Mesothelial cell of epicardium (in vitro differentiated cells): Measurements from ENCODE around the gene IQGAP1. TPM values are rescaled to one million over a fixed set of nuclear protein-coding genes. Genes with fewer than 3 reads are reported as not detected.
A peak's percentile ranks its signal among the peaks of the same experiment; 100 is the strongest.

ENCODE experiments used
- DNase-seq, 2 experiments: peaks; one replicate each; pipeline ENCODE4 v3.0.0; 2021; ENCODE audit warnings: low spot score in 2 of 2; ENCODE audit not compliant: unreplicated experiment in 2 of 2
- H3K27ac Mint-ChIP-seq: 2 replicates; pipeline ENCODE4 v1.8.0; 2021; ENCODE audit warnings: mixed read lengths
- H3K27me3 Mint-ChIP-seq: 2 replicates; pipeline ENCODE4 v1.8.0; 2021; ENCODE audit warnings: low read depth, mixed read lengths
- H3K36me3 Mint-ChIP-seq: 2 replicates; pipeline ENCODE4 v1.8.0; 2021; ENCODE audit warnings: mixed read lengths
- H3K4me1 Mint-ChIP-seq: 2 replicates; pipeline ENCODE4 v1.8.0; 2021; ENCODE audit warnings: mixed read lengths
- H3K4me3 Mint-ChIP-seq: 2 replicates; pipeline ENCODE4 v1.8.0; 2021; ENCODE audit warnings: mild to moderate bottlenecking, moderate library complexity, mixed read lengths
- H3K9me3 Mint-ChIP-seq: 2 replicates; pipeline ENCODE4 v1.8.0; 2021; ENCODE audit warnings: mixed read lengths
- total RNA-seq: library from RNA; stranded (reverse); gene quantifications from 3 replicates; pipeline ENCODE4 v1.2.1, GENCODE V29; 2021
- TF ChIP-seq, protein P1 (sequence below): fragments of 200-600 bp; sonication (generic); IDR thresholded peaks from one replicate; pipeline ENCODE4 v1.5.0; 2021; ENCODE audit warnings: antibody characterized with exemption; ENCODE audit not compliant: unreplicated experiment

Gene IQGAP1
- total RNA-seq, 1 donor from 2014 or later: 110 TPM

- no peaks in the 10 kb centered on the region for H3K27me3 Mint-ChIP-seq
- H3K4me3 Mint-ChIP-seq: peak overlapping the region; percentile 90
- H3K9me3 Mint-ChIP-seq: peaks cover 4% of the 10 kb centered on the region
- peaks cover 29% of the 10 kb centered on the region for H3K4me1 Mint-ChIP-seq
- H3K27ac Mint-ChIP-seq: peak overlapping the region; percentile 25
- no peaks in the 10 kb centered on the region for H3K36me3 Mint-ChIP-seq
- no peak for DNase-seq
- TF ChIP-seq, protein P1, sequence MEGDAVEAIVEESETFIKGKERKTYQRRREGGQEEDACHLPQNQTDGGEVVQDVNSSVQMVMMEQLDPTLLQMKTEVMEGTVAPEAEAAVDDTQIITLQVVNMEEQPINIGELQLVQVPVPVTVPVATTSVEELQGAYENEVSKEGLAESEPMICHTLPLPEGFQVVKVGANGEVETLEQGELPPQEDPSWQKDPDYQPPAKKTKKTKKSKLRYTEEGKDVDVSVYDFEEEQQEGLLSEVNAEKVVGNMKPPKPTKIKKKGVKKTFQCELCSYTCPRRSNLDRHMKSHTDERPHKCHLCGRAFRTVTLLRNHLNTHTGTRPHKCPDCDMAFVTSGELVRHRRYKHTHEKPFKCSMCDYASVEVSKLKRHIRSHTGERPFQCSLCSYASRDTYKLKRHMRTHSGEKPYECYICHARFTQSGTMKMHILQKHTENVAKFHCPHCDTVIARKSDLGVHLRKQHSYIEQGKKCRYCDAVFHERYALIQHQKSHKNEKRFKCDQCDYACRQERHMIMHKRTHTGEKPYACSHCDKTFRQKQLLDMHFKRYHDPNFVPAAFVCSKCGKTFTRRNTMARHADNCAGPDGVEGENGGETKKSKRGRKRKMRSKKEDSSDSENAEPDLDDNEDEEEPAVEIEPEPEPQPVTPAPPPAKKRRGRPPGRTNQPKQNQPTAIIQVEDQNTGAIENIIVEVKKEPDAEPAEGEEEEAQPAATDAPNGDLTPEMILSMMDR: no peak
Measured at GRCh38 chr15:90351479-90352106, 36.4 kb upstream of the IQGAP1 start.

- Mint-ChIP-seq H3K27me3 (no peaks in the 10 kb centered on the region), H3K4me1 (peaks cover 22% of the 10 kb centered on the region), H3K36me3 (no peaks in the 10 kb centered on the region), H3K9me3 (peaks cover 4% of the 10 kb centered on the region), H3K27ac (peak within 1 kb of the TSS; percentile 90), H3K4me3 (peak within 1 kb of the TSS; percentile 90)
- peak; percentile 76 to 88 for DNase-seq
- TF ChIP-seq, protein P1: no peak
Measured at GRCh38 chr15:90352107-90352893, 35.7 kb upstream of the IQGAP1 start, which contains the start of gene ZNF774. ZNF774 (plus strand) TSS chr15:90352284; CDS start chr15:90354661, 2,377 bp downstream.

DNA sequence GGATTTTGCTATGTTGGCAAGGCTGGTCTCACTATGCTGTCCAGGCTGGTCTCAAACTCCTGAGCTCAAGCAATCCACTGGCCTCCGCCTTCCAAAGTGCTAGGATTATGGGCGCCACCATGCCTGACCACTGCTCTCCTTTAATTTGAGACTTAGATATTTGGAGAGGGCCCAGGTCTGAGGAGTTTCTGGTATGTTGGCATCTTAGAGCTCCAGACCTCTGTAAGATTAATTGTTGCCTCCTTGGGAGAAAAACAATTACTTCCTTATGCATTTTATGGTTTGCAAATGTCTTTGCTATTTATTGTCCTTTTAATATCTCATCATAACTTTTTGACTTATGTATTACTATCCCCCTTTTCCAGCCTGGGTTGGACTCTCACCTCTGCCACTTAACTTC lies 33.1 kb upstream of the IQGAP1 start:
- no peak for DNase-seq
- Mint-ChIP-seq H3K4me1 (peaks cover 7% of the 10 kb centered on the region), H3K36me3 (peaks cover 8% of the 10 kb centered on the region), H3K27ac (no peak overlapping the region), H3K4me3 (no peak overlapping the region), H3K27me3 (no peaks in the 10 kb centered on the region), H3K9me3 (peaks cover under 1% of the 10 kb centered on the region)
- TF ChIP-seq, protein P1: no peak

GRCh38 chr15:90358124-90359033 lies 29.7 kb upstream of the IQGAP1 start:
- no peaks in the 10 kb centered on the region for H3K9me3 Mint-ChIP-seq
- H3K36me3 Mint-ChIP-seq: peaks cover 19% of the 10 kb centered on the region
- no peak for DNase-seq
- no peak overlapping the region for H3K4me3 Mint-ChIP-seq
- H3K4me1 Mint-ChIP-seq: peaks cover 11% of the 10 kb centered on the region
- H3K27me3 Mint-ChIP-seq: no peaks in the 10 kb centered on the region
- TF ChIP-seq, protein P1: no peak
- peak overlapping the region; percentile 39 for H3K27ac Mint-ChIP-seq

DNA sequence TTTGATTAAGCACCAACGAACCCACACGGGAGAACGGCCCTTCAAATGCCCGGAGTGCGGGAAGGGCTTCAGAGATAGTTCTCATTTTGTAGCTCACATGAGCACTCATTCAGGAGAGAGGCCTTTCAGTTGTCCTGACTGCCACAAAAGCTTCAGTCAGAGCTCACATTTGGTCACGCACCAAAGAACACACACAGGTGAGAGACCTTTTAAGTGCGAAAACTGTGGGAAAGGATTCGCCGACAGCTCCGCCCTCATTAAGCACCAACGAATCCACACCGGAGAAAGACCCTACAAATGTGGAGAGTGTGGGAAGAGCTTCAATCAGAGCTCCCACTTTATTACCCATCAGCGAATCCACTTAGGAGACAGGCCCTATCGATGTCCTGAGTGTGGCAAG lies 27.3 kb upstream of the IQGAP1 start:
- DNase-seq: no peak
- Mint-ChIP-seq H3K4me3 (no peak overlapping the region), H3K36me3 (peaks cover 19% of the 10 kb centered on the region), H3K27me3 (no peaks in the 10 kb centered on the region), H3K4me1 (peaks cover 19% of the 10 kb centered on the region), H3K9me3 (no peaks in the 10 kb centered on the region), H3K27ac (no peak overlapping the region)
- TF ChIP-seq, protein P1: no peak
